ENCODE measurements around the gene PFN1. TPM values are rescaled to one million over a fixed set of nuclear protein-coding genes. Genes with fewer than 3 reads are reported as not detected.

The PFN1 gene
- total and polyA plus RNA-seq, 2 of the 8 experiments (the other 6 are each of a cell fraction or from before 2014, with no cell fraction given), result 1,355 to 1,949 TPM

GRCh38 chr17:4908301-4908700 lies 40.0 kb downstream of the PFN1 start (continued):
- no peak for TF ChIP-seq CHD7 (IDR thresholded peaks at IDR 0.05; ENCODE audit: insufficient replicate concordance, low read length)
- TF ChIP-seq CTCF (IDR thresholded peaks at IDR 0.05; ENCODE audit: control extremely low read depth in 1 of 3, insufficient read depth in 1 of 3, low read depth in 1 of 3, low read length in 3 of 3), result no peak

All from H1 (cell line).